ENCODE data around the gene NAXD.

NAXD gene

GRCh38 chr13:110689041-110689440 lies 73.7 kb downstream of the NAXD start:
- no peak for TF ChIP-seq CTCF (IDR thresholded peaks at IDR 0.05; ENCODE audit: control insufficient read depth, insufficient read depth, low read depth, low read length, missing control alignments)
- no peak overlapping the region for H3K4me3 ChIP-seq (ENCODE audit: control insufficient read depth, low read depth, low read length)
- DNase-seq (ENCODE audit: low read depth), result no peak
